ENCODE measurements around the gene ATP2A3. TPM values are rescaled to one million over a fixed set of nuclear protein-coding genes. Genes with fewer than 3 reads are reported as not detected.

The ATP2A3 gene
- total and polyA plus RNA-seq, 2 donors (not counting 1 experiment from before 2014, with no cell fraction given) = 0.25 to 12.4 TPM

DNA sequence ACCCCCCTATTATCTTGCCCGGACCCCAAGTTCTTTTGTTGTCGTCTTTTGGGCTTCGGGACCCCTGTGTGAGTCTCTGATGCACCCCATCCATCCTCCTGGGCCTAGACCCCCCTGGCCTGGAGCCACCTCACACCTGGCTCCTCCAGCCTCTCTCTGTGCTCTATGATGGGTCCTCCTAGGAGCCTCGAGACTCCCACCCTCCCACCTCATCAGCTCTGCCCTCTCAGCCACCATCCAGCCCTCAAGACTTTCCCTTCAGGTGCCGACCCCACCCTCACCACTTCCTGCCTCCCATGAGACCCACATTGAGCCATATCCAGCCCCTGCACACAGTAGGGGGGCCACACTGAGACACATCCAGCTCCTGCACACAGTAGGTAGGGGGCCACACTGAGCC is 8.7 kb upstream of the ATP2A3 start:
- Histone ChIP-seq H3K9ac (ENCODE audit: insufficient read depth, low read length) (no peak overlapping the region), H3K27me3 (ENCODE audit: control insufficient read depth, insufficient read depth, low read length) (no peaks in the 10 kb centered on the region), H3K79me2 (ENCODE audit: control insufficient read depth, insufficient read depth, low read length) (no peaks in the 10 kb centered on the region), H3K4me3 (replicated peaks in 1 of 4; ENCODE audit: control extremely low read depth in 1 of 4, insufficient read depth in 1 of 4, low read depth in 3 of 4, low read length in 4 of 4) (no peak overlapping the region), H3K4me2 (ENCODE audit: extremely low read depth, insufficient read depth, low read length) (no peak overlapping the region), H3K4me1 (ENCODE audit: control insufficient read depth, extremely low read depth, insufficient read depth, low read length) (no peaks in the 10 kb centered on the region), H3K36me3 (ENCODE audit: control insufficient read depth, insufficient read depth, low read length) (no peaks in the 10 kb centered on the region), H4K20me1 (ENCODE audit: control insufficient read depth, extremely low read depth, insufficient read depth, low read length) (no peaks in the 10 kb centered on the region), H2AFZ (ENCODE audit: low read length) (no peak overlapping the region), H3K9me3 (ENCODE audit: control insufficient read depth, insufficient read depth, low read depth, low read length) (no peaks in the 10 kb centered on the region), H3K27ac (ENCODE audit: insufficient read depth, low read length) (no peak overlapping the region)
- DNase-seq (ENCODE audit: low read depth in 2 of 2) = no peak
- TF ChIP-seq CTCF (conservative IDR thresholded peaks at IDR 0.05 in 1 of 2, IDR thresholded peaks at IDR 0.05 in 1 of 2; ENCODE audit: low read depth in 1 of 2, low read length in 2 of 2) = no peak
- no peak for TF ChIP-seq EZH2 (IDR thresholded peaks at IDR 0.05; ENCODE audit: low read length, missing control alignments)

GRCh38 chr17:3972281-3972731 is 8.1 kb upstream of the ATP2A3 start:
- Histone ChIP-seq H3K27ac (ENCODE audit: insufficient read depth, low read length) (no peak overlapping the region), H3K9me3 (ENCODE audit: control insufficient read depth, insufficient read depth, low read depth, low read length) (no peaks in the 10 kb centered on the region), H4K20me1 (ENCODE audit: control insufficient read depth, extremely low read depth, insufficient read depth, low read length) (no peaks in the 10 kb centered on the region), H3K4me1 (ENCODE audit: control insufficient read depth, extremely low read depth, insufficient read depth, low read length) (no peaks in the 10 kb centered on the region), H2AFZ (ENCODE audit: low read length) (no peak overlapping the region), H3K4me3 (replicated peaks in 1 of 4; ENCODE audit: control extremely low read depth in 1 of 4, insufficient read depth in 1 of 4, low read depth in 3 of 4, low read length in 4 of 4) (no peak overlapping the region), H3K79me2 (ENCODE audit: control insufficient read depth, insufficient read depth, low read length) (no peaks in the 10 kb centered on the region), H3K27me3 (ENCODE audit: control insufficient read depth, insufficient read depth, low read length) (no peaks in the 10 kb centered on the region), H3K36me3 (ENCODE audit: control insufficient read depth, insufficient read depth, low read length) (no peaks in the 10 kb centered on the region), H3K4me2 (ENCODE audit: extremely low read depth, insufficient read depth, low read length) (no peak overlapping the region), H3K9ac (ENCODE audit: insufficient read depth, low read length) (no peak overlapping the region)
- no peak for DNase-seq (ENCODE audit: low read depth in 2 of 2)
- TF ChIP-seq EZH2 (IDR thresholded peaks at IDR 0.05; ENCODE audit: low read length, missing control alignments) (no peak), CTCF (conservative IDR thresholded peaks at IDR 0.05 in 1 of 2, IDR thresholded peaks at IDR 0.05 in 1 of 2; ENCODE audit: low read depth in 1 of 2, low read length in 2 of 2) (no peak)

- no peak for DNase-seq (ENCODE audit: low read depth in 2 of 2)
Observed at GRCh38 chr17:3970668-3971067, 6.4 kb upstream of the ATP2A3 start.

More at GRCh38 chr17:3970668-3971067, 6.4 kb upstream of the ATP2A3 start:
- no peak overlapping the region for H3K9ac ChIP-seq (ENCODE audit: insufficient read depth, low read length)
- no peaks in the 10 kb centered on the region for H3K79me2 ChIP-seq (ENCODE audit: control insufficient read depth, insufficient read depth, low read length)
- H3K27me3 ChIP-seq (ENCODE audit: control insufficient read depth, insufficient read depth, low read length) = no peaks in the 10 kb centered on the region
- no peak overlapping the region for H3K4me2 ChIP-seq (ENCODE audit: extremely low read depth, insufficient read depth, low read length)
- H3K27ac ChIP-seq (ENCODE audit: insufficient read depth, low read length) = no peak overlapping the region
- no peak overlapping the region for H3K4me3 ChIP-seq (replicated peaks in 1 of 4; ENCODE audit: control extremely low read depth in 1 of 4, insufficient read depth in 1 of 4, low read depth in 3 of 4, low read length in 4 of 4)
- no peaks in the 10 kb centered on the region for H3K9me3 ChIP-seq (ENCODE audit: control insufficient read depth, insufficient read depth, low read depth, low read length)
- no peaks in the 10 kb centered on the region for H3K4me1 ChIP-seq (ENCODE audit: control insufficient read depth, extremely low read depth, insufficient read depth, low read length)
- H2AFZ ChIP-seq (ENCODE audit: low read length) = no peak overlapping the region
- no peaks in the 10 kb centered on the region for H4K20me1 ChIP-seq (ENCODE audit: control insufficient read depth, extremely low read depth, insufficient read depth, low read length)
- TF ChIP-seq EZH2 (IDR thresholded peaks at IDR 0.05; ENCODE audit: low read length, missing control alignments) (no peak), CTCF (conservative IDR thresholded peaks at IDR 0.05 in 1 of 2, IDR thresholded peaks at IDR 0.05 in 1 of 2; ENCODE audit: low read depth in 1 of 2, low read length in 2 of 2) (no peak)
- H3K36me3 ChIP-seq (ENCODE audit: control insufficient read depth, insufficient read depth, low read length) = no peaks in the 10 kb centered on the region

Data from fibroblast of lung (primary cell).